Effector CD8-positive, alpha-beta T cell (primary cell): ENCODE results near the gene CD2BP2.
"Not testable (repeated sequence)": the region's sequence is repeated elsewhere in the genome, so short reads cannot be mapped to it uniquely, and the experiment has no call there.

Experiments
- DNase-seq: peaks from one replicate; lab custom pipeline; 2025; lab: John Stamatoyannopoulos, UW

Gene CD2BP2

GRCh38 chr16:30342751-30343490, 12.2 kb downstream of the CD2BP2 start:
- DNase-seq = no peak

- DNase-seq = not testable (repeated sequence)
These were observed 13.1 kb downstream of the CD2BP2 start for GRCh38 chr16:30341971-30342370.

DNA sequence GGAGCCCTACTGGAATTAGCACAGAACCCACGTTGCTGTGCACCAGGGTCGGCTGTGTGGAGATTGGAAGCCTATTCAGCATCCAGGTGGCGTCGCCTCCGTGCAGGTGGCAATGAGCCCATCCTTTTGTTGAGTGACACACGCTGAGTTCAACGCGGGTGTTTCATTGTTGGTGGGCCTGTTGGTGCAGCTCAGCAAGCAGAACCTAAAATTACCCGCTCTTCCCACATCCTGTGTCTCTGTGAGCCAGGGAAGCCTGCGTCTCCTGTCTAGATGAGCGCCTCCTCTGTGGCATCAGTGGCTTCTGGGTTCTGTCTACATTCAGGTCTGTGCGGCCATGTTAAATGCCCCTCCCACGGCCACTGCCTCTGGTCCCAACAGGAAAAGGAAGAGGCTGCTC, 14.5 kb downstream of the CD2BP2 start:
- no peak for DNase-seq

GRCh38 chr16:30338715-30339114, 16.4 kb downstream of the CD2BP2 start:
- not testable (repeated sequence) for DNase-seq

GRCh38 chr16:30337964-30338357, 17.1 kb downstream of the CD2BP2 start:
- DNase-seq = not testable (repeated sequence)

DNA sequence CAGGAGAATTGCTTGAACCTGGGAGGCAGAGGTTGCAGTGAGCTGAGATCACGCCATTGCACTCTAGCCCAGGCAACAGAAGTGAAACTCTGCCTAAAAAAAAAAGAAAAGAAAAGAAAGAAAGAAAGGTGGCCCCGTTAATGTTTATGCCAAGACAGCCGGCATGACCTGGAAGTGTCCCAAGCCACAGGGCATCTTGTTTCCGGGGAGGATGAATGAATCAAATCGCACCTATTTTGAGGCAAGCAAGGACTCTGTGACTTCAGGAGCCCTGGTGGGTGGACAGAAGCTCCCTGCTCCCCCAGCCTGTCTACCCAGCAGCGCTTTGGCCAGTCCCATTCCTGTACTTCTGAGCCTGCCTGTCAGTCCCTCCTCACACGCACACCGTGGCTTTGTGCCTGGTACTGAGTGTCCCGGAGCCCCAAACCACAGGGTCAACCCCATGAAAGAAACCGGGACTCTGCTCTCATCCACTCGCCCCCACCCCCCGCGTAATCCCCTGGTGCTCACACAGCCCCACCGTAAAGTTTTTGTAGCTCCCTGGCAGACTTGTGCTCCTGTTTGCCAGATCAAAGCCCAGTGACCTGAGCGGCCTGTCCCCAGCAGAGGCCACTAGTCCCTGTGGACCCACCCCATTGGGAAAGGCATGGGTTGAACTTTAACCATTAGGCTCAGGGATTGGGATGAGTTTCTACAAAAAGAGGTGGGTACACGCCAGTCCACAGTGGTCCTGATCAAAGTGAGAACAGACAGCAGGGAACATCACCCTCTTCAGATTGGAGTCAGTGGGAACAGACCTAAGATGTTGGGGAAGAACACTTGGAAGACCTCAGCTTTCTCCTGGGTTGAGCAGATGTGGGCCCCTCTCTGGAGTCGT, 19.3 kb downstream of the CD2BP2 start:
- DNase-seq = no peak

GRCh38 chr16:30335028-30335597, 20.0 kb downstream of the CD2BP2 start:
- peak; percentile 72 for DNase-seq

- DNase-seq = peak; percentile 74
These were observed 20.6 kb downstream of the CD2BP2 start for GRCh38 chr16:30334473-30334989.

GRCh38 chr16:30324220-30324619, 30.9 kb downstream of the CD2BP2 start:
- DNase-seq = not testable (repeated sequence)

GRCh38 chr16:30318647-30319046, 36.5 kb downstream of the CD2BP2 start:
- not testable (repeated sequence) for DNase-seq

GRCh38 chr16:30310937-30311336, 44.2 kb downstream of the CD2BP2 start:
- not testable (repeated sequence) for DNase-seq

DNA sequence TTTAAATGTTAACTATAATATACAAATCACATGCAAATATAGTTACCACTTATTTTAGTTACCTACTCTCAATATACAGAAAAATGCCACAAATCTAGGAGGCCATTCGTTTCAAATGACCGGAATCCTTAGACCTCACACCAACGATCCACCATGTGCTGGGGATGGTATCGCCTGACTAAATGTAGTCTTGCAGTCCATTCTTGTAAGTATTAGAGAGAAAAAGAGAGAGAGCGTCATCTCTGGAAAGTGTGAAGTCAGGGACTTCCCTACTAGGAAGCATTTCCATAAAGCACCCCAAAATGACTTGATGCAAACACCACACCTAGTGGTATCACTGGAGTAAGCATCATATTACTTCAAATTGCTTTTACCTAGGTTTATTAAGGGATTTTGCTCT, 45.9 kb downstream of the CD2BP2 start:
- not testable (repeated sequence) for DNase-seq
